Cardiac muscle cell (in vitro differentiated cells and primary cell): ENCODE results near the gene RAD18. TPM values are rescaled to one million over a fixed set of nuclear protein-coding genes. Genes with fewer than 3 reads are reported as not detected.
A peak's percentile ranks its signal among the peaks of the same experiment; 100 is the strongest.

Source experiments
- DNase-seq, 2 donors: peaks; one replicate each; pipeline versions ENCODE4 v3.0.0 to v3.0.0-alpha.2; 2010 to 2017; ENCODE audit warnings: low read depth in 1 of 2, low spot score in 1 of 2
- H3K27ac ChIP-seq: fragments of 200-600 bp; sonication (generic); 2 replicates; pipeline ENCODE4 v1.5.1; 2016
- H3K27me3 ChIP-seq: fragments of 200-600 bp; sonication (generic); 2 replicates; pipeline ENCODE4 v1.6.0; 2016; ENCODE audit warnings: control low read depth
- H3K36me3 ChIP-seq: fragments of 200-600 bp; sonication (generic); 2 replicates; pipeline ENCODE4 v1.5.1; 2016; ENCODE audit warnings: control low read depth
- H3K4me1 ChIP-seq: fragments of 200-600 bp; sonication (generic); 2 replicates; pipeline ENCODE4 v1.8.1; 2017; ENCODE audit warnings: low read depth, mild to moderate bottlenecking, mixed run types
- H3K4me3 ChIP-seq: fragments of 200-600 bp; sonication (generic); 2 replicates; pipeline ENCODE4 v1.5.1; 2016; ENCODE audit warnings: mild to moderate bottlenecking
- H3K9me3 ChIP-seq: fragments of 200-600 bp; sonication (generic); 2 replicates; pipeline ENCODE4 v1.5.1; 2017; ENCODE audit warnings: low read depth, mild to moderate bottlenecking, control low read depth
- polyA plus RNA-seq: library from polyadenylated mRNA; unstranded; fragments of >200 nt; fragmentation: Nextera tagmentation; extraction: Ambion mirVana; gene quantifications from 2 replicates; pipeline ENCODE4 v1.2.1, GENCODE V29; 2016
- total RNA-seq: library from RNA; depleted of rRNA; stranded (reverse); fragments of >200 nt; gene quantifications from 2 replicates; pipeline ENCODE4 v1.2.3, GENCODE V29; 2016
- TF ChIP-seq, protein P1 (sequence below): IDR thresholded peaks from 2 replicates; pipeline ENCODE4 v1.5.1; 2012; ENCODE audit warnings: low read depth, mild to moderate bottlenecking, low read length

RAD18 gene
- total and polyA plus RNA-seq, 2 experiments from 2014 or later, result 5.9 to 7.8 TPM

DNA sequence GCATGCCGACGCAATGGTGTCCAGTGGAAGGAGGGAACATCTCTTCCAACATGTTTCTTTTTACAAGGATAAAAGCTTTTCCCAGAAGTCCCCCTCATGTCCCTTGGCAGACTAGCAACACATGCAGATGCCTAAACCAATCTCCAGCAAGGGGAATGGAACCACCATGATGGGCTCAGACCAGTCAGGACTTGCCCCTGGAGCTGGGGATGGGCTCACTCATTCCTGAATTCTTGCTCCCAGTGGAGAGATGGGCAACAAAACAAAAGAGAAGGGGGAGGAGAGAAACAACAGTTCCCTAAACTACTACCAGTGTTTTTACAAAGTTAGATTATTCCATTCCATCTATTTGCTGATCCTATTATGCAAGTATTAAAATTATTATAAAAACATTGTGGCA lies 117.1 kb downstream of the RAD18 start:
- Histone ChIP-seq H3K4me1 (no peaks in the 10 kb centered on the region), H3K9me3 (no peaks in the 10 kb centered on the region), H3K36me3 (no peaks in the 10 kb centered on the region), H3K4me3 (no peak overlapping the region), H3K27me3 (no peaks in the 10 kb centered on the region), H3K27ac (no peak overlapping the region)
- TF ChIP-seq, protein P1, sequence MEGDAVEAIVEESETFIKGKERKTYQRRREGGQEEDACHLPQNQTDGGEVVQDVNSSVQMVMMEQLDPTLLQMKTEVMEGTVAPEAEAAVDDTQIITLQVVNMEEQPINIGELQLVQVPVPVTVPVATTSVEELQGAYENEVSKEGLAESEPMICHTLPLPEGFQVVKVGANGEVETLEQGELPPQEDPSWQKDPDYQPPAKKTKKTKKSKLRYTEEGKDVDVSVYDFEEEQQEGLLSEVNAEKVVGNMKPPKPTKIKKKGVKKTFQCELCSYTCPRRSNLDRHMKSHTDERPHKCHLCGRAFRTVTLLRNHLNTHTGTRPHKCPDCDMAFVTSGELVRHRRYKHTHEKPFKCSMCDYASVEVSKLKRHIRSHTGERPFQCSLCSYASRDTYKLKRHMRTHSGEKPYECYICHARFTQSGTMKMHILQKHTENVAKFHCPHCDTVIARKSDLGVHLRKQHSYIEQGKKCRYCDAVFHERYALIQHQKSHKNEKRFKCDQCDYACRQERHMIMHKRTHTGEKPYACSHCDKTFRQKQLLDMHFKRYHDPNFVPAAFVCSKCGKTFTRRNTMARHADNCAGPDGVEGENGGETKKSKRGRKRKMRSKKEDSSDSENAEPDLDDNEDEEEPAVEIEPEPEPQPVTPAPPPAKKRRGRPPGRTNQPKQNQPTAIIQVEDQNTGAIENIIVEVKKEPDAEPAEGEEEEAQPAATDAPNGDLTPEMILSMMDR, result no peak
- no peak for DNase-seq

DNA sequence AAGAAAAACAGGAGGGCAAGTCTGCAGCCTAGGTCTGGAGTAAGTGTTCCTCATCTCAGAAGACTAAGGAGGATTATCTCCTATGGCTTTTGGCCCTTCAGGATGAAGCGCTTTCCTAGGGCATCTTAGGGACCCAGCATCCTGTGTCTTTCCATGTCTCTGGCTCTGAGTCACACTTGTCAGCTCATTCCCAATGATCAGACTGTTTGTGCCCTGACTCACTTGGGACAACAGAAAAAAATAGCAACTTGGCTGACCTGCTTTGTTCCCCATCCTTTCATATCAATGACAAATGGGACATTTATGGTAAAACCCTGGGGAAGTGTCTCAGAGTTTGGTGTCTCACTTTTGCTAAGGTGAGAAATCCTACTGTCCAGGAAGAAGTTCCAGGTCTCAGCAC lies 117.6 kb downstream of the RAD18 start:
- no peak overlapping the region for H3K27ac ChIP-seq
- H3K4me3 ChIP-seq, result no peak overlapping the region
- no peak for DNase-seq
- TF ChIP-seq, protein P1, result no peak
- H3K9me3 ChIP-seq, result no peaks in the 10 kb centered on the region
- H3K27me3 ChIP-seq, result no peaks in the 10 kb centered on the region
- H3K4me1 ChIP-seq, result no peaks in the 10 kb centered on the region
- H3K36me3 ChIP-seq, result no peaks in the 10 kb centered on the region

DNA sequence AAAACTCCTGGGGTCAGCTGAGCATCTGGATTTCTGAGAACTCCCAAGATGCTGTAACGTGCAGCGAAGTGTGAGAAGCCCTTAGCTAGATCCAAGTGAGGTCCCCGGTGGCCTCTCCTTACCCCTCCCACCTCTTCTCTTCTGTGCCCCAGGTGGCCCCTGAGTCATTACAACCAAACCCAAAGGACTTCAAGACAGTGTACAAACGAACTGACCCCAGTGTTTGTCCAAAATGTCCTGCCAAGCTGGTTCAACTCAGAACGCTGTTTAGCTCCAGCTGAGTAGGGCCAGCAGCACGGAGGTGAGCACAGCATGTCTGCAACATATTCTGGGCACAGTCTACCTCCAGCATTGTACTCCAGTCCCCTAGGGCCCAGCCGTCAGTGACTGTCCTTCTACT lies 119.9 kb downstream of the RAD18 start:
- no peaks in the 10 kb centered on the region for H3K27me3 ChIP-seq
- H3K9me3 ChIP-seq, result no peaks in the 10 kb centered on the region
- TF ChIP-seq, protein P1, result no peak
- H3K27ac ChIP-seq, result no peak overlapping the region
- H3K4me1 ChIP-seq, result no peaks in the 10 kb centered on the region
- no peak for DNase-seq
- no peaks in the 10 kb centered on the region for H3K36me3 ChIP-seq
- H3K4me3 ChIP-seq, result no peak overlapping the region

DNA sequence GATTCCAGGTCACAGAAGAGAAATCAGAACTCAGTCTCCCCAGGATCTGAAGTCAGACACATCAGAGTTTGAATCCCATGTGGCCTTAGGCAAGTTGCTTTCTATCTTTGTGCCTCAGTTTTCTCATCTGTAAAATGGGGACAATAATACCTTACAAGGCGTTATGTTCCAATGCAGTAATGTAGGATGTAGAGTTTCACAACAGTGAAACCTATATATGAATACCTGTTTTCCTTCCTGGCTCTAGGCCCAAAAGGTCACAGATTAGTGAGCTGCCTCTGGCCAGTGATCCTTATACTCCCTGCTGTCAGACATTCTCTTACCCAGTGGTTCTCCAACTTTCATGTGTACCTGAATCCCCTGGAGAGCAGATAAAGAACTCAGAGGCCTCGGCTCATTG lies 121.0 kb downstream of the RAD18 start:
- DNase-seq, result no peak
- H3K4me3 ChIP-seq, result no peak overlapping the region
- H3K36me3 ChIP-seq, result no peaks in the 10 kb centered on the region
- TF ChIP-seq, protein P1, result no peak
- H3K27me3 ChIP-seq, result no peaks in the 10 kb centered on the region
- no peaks in the 10 kb centered on the region for H3K4me1 ChIP-seq
- no peaks in the 10 kb centered on the region for H3K9me3 ChIP-seq
- no peak overlapping the region for H3K27ac ChIP-seq

DNA sequence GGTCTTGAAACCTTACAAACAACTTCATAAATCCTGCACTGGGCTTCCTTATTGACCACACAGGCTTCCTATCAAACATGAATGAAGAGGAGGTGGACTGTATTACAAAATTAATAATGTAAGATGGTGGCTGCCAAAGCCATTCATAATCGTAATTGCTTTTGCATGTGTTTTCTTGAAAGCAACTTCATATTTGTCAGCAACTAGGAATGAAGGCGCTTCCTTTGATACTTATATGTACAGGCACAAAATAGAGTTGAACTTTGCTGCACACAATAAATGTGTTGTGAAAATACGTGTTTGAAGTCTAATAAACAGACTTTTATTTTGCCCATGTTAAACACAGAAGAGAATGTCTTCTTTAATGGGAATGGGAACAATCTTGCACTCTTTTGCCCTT lies 121.8 kb downstream of the RAD18 start:
- no peak overlapping the region for H3K27ac ChIP-seq
- H3K36me3 ChIP-seq, result no peaks in the 10 kb centered on the region
- no peaks in the 10 kb centered on the region for H3K9me3 ChIP-seq
- no peak for DNase-seq
- H3K4me1 ChIP-seq, result no peaks in the 10 kb centered on the region
- TF ChIP-seq, protein P1, result no peak
- H3K27me3 ChIP-seq, result no peaks in the 10 kb centered on the region
- H3K4me3 ChIP-seq, result no peak overlapping the region

DNA sequence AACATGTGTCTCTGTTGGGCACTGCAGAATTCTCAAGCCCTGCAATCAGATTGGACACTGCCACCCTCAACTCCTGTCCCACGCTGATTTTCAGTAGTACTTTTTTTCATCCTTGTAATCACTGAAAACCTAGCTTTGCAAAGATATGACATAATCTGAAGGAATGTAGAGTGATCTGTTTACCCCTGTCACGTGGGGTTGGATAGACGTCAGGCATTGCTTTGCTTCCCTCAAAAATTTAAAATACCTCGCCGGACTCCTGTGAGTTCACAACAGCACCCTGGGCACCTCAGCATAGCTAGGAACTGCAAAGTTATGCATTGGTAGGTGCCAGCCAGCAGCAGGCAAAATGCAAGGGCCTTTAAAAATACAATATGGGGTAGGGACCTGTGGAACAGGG lies 122.7 kb downstream of the RAD18 start:
- Histone ChIP-seq H3K9me3 (no peaks in the 10 kb centered on the region), H3K36me3 (no peaks in the 10 kb centered on the region), H3K27ac (no peak overlapping the region), H3K4me3 (no peak overlapping the region), H3K4me1 (no peaks in the 10 kb centered on the region), H3K27me3 (no peaks in the 10 kb centered on the region)
- peak in 1 of 2 donors; percentile 50 for DNase-seq
- TF ChIP-seq, protein P1, result no peak
